OCI-LY3 (cell line): ENCODE measurements around the gene MAP2K3.

Source experiments
- CTCF ChIP-seq: fragments of 200-600, 300-600 bp; sonication (generic); IDR thresholded peaks from 2 replicates; pipeline ENCODE4 v1.5.1; 2014; ENCODE audit warnings: antibody characterized with exemption, low read length, low read depth
- EZH2phosphoT487 ChIP-seq: fragments of 200-600 bp; shearing (Covaris generic); IDR thresholded peaks from 2 replicates; pipeline ENCODE4 v1.6.1; 2018; ENCODE audit warnings: antibody characterized with exemption, mixed run types, low read depth

- TF ChIP-seq CTCF, result no peak
- TF ChIP-seq EZH2phosphoT487, result no peak
These were observed 14.5 kb downstream of the MAP2K3 start for GRCh38 chr17:21298983-21299519.
